GM23248 (cell line): Measurements from ENCODE around the gene MTMR2. TPM values are rescaled to one million over a fixed set of nuclear protein-coding genes. Genes with fewer than 3 reads are reported as not detected.
A peak's percentile ranks its signal among the peaks of the same experiment; 100 is the strongest.

Source experiments
- DNase-seq: peaks from one replicate; pipeline ENCODE4 v3.0.0-alpha.2; 2015
- H2AFZ ChIP-seq: fragments of 200-600 bp; sonication (generic); 2 replicates; pipeline ENCODE4 v1.6.1; 2016; ENCODE audit warnings: antibody characterized with exemption
- H3F3A ChIP-seq: fragments of 200-600 bp; sonication (generic); 2 replicates; pipeline ENCODE4 v1.6.1; 2016; ENCODE audit warnings: mild to moderate bottlenecking, antibody characterized with exemption, mixed run types; ENCODE audit not compliant: insufficient read depth
- H3K27ac ChIP-seq: fragments of 200-600 bp; sonication (generic); 2 replicates; pipeline ENCODE4 v1.5.1; 2016; ENCODE audit warnings: mild to moderate bottlenecking
- H3K27me3 ChIP-seq: fragments of 200-600 bp; sonication (generic); replicated peaks from 2 replicates; pipeline ENCODE4 v1.6.1; 2016; ENCODE audit warnings: mild to moderate bottlenecking; ENCODE audit not compliant: insufficient read depth
- H3K36me3 ChIP-seq: fragments of 200-600 bp; sonication (generic); 2 replicates; pipeline ENCODE4 v1.6.1; 2016; ENCODE audit warnings: low read depth, mild to moderate bottlenecking
- H3K4me1 ChIP-seq: fragments of 200-600 bp; sonication (generic); 2 replicates; pipeline ENCODE4 v1.6.1; 2016; ENCODE audit warnings: mild to moderate bottlenecking; ENCODE audit not compliant: insufficient read depth
- H3K4me2 ChIP-seq: fragments of 200-600 bp; sonication (generic); one replicate; pipeline ENCODE4 v1.6.1; 2016; ENCODE audit warnings: mild to moderate bottlenecking; ENCODE audit not compliant: unreplicated experiment
- H3K4me3 ChIP-seq: fragments of 200-600 bp; sonication (generic); 2 replicates; pipeline ENCODE4 v1.5.1; 2016; ENCODE audit warnings: mild to moderate bottlenecking
- H3K79me2 ChIP-seq: fragments of 200-600 bp; sonication (generic); 2 replicates; pipeline ENCODE4 v1.6.1; 2016; ENCODE audit warnings: mild to moderate bottlenecking; ENCODE audit not compliant: insufficient read depth
- H3K9ac ChIP-seq: fragments of 200-600 bp; sonication (generic); 2 replicates; pipeline ENCODE4 v1.6.1; 2016; ENCODE audit warnings: mild to moderate bottlenecking
- H3K9me2 ChIP-seq: fragments of 200-600 bp; sonication (generic); 2 replicates; pipeline ENCODE4 v1.6.1; 2016; ENCODE audit warnings: mixed run types, mild to moderate bottlenecking, moderate library complexity; ENCODE audit not compliant: insufficient read depth
- H3K9me3 ChIP-seq: fragments of 200-600 bp; sonication (generic); one replicate; pipeline ENCODE4 v1.6.1; 2017; ENCODE audit warnings: low read depth
- H4K20me1 ChIP-seq: fragments of 200-600 bp; sonication (generic); 2 replicates; pipeline ENCODE4 v1.6.0; 2016; ENCODE audit not compliant: insufficient read depth
- EZH2 ChIP-seq: fragments of 200-600 bp; sonication (generic); IDR thresholded peaks from 2 replicates; pipeline ENCODE4 v1.6.1; 2018; ENCODE audit warnings: antibody characterized with exemption, mild to moderate bottlenecking; ENCODE audit not compliant: insufficient read depth, poor library complexity, severe bottlenecking
- EZH2phosphoT487 ChIP-seq: fragments of 200-600 bp; sonication (generic); IDR thresholded peaks from 2 replicates; pipeline ENCODE4 v1.6.1; 2018; ENCODE audit warnings: antibody characterized with exemption, moderate library complexity, mild to moderate bottlenecking, low read depth; ENCODE audit not compliant: insufficient read depth
- WGBS, 2 experiments: methylation state at CpG; one replicate each; pipeline ENCODE4 v1.1.6; 2015 to 2017; ENCODE audit warnings: low lambda C conversion rate in 2 of 2, low coverage in 1 of 2; ENCODE audit errors: missing lambda C conversion rate in 2 of 2; 5-methylcytosine and 5-hydroxymethylcytosine counted together
- in situ Hi-C: fragments of 300-500 bp; cut with MboI; formaldehyde crosslinking; loops from 2 replicates; pipeline ENCODE4 v1.15.0; 2020
- polyA plus RNA-seq: library from polyadenylated mRNA; unstranded; fragments of >200 nt; fragmentation: Nextera tagmentation; extraction: Ambion mirVana; gene quantifications from 2 replicates; pipeline ENCODE4 v1.2.1, GENCODE V29; 2016
- total RNA-seq: library from RNA; depleted of rRNA; stranded (reverse); fragments of >200 nt; shearing (Covaris generic); gene quantifications from 2 replicates; pipeline ENCODE4 v1.2.3, GENCODE V29; 2014

The MTMR2 gene
- total and polyA plus RNA-seq, 2 experiments from 2014 or later = 32.4 to 42.1 TPM

DNA sequence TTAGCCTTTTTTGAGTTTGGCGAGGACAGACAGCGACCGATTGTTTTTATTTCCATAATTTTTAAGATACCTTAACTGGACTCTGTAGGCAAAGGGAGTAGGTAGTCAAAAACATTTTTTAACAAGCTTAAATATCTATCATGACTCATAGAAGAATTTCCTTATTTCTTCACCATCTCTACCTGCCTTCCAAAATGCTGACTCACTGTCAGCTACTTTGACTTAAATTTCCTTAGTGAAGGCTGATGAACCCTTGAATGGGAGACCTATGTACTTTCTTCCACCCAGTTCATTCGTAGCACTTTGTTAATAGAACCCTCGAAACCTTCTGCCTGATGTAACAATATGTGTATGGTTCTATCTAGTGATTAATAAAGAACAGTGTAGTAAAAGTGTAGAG lies 1.1 kb upstream of the MTMR2 start:
- H3K4me2 ChIP-seq = peak overlapping the region; percentile 89
- WGBS, 2 experiments = 92 to 94% methylated on average over 5 of the region's 5 CpGs
- no peaks in the 10 kb centered on the region for H4K20me1 ChIP-seq
- peaks cover 24% of the 10 kb centered on the region for H3K4me1 ChIP-seq
- H3K9ac ChIP-seq = peak overlapping the region; percentile 94
- peaks cover 34% of the 10 kb centered on the region for H3F3A ChIP-seq
- TF ChIP-seq EZH2phosphoT487 (no peak), EZH2 (no peak)
- no peak overlapping the region for H2AFZ ChIP-seq
- in situ Hi-C loops = no loop called here
- peaks cover 55% of the 10 kb centered on the region for H3K79me2 ChIP-seq
- no peaks in the 10 kb centered on the region for H3K36me3 ChIP-seq
- H3K27ac ChIP-seq = peak overlapping the region; percentile 88; the same call in 1 of the 2 replicates
- no peaks in the 10 kb centered on the region for H3K9me2 ChIP-seq
- H3K4me3 ChIP-seq = peak overlapping the region; percentile 98
- no peaks in the 10 kb centered on the region for H3K27me3 ChIP-seq
- H3K9me3 ChIP-seq = no peaks in the 10 kb centered on the region
- peak; percentile 23 for DNase-seq

- peak overlapping the region; percentile 89 for H3K4me2 ChIP-seq
- WGBS, 2 experiments = 0 to 2% methylated on average over 4 of the region's 4 CpGs
- H3F3A ChIP-seq = peaks cover 34% of the 10 kb centered on the region
- no peaks in the 10 kb centered on the region for H3K36me3 ChIP-seq
- TF ChIP-seq EZH2 (no peak), EZH2phosphoT487 (no peak)
- H3K9ac ChIP-seq = peak overlapping the region; percentile 94
- H3K27ac ChIP-seq = peak overlapping the region; percentile 88
- no peaks in the 10 kb centered on the region for H3K9me3 ChIP-seq
- no peaks in the 10 kb centered on the region for H4K20me1 ChIP-seq
- no peaks in the 10 kb centered on the region for H3K27me3 ChIP-seq
- H3K9me2 ChIP-seq = no peaks in the 10 kb centered on the region
- H3K4me3 ChIP-seq = peak overlapping the region; percentile 98
- peak; percentile 54 for DNase-seq
- in situ Hi-C loops = no loop called here
- H3K79me2 ChIP-seq = peaks cover 61% of the 10 kb centered on the region
- H2AFZ ChIP-seq = peak overlapping the region; percentile 95
- H3K4me1 ChIP-seq = peaks cover 24% of the 10 kb centered on the region
Observed at GRCh38 chr11:95924414-95924760, 480 bp upstream of the MTMR2 start.

DNA sequence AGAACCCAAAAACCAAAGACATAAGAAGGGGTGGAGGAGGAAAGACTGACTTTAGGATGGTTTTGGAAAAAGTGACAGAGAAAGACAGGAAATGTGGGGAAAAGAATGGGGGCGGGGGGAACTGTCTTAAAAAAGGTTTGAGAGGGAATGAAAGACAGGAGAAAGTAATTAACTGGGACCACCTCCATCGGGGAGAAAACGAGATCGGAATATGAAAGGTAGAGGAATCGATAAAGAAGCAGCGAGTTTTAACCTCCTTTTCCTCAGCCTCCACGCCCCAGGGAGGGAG lies 524 bp downstream of the MTMR2 start:
- Histone ChIP-seq H3K27me3 (no peaks in the 10 kb centered on the region), H3K4me1 (peaks cover 24% of the 10 kb centered on the region), H3F3A (peaks cover 34% of the 10 kb centered on the region), H3K9me2 (no peaks in the 10 kb centered on the region), H3K36me3 (no peaks in the 10 kb centered on the region), H3K4me3 (peak overlapping the region; percentile 98), H3K4me2 (peak overlapping the region; percentile 89), H3K9ac (peak overlapping the region; percentile 94), H2AFZ (peak overlapping the region; percentile 95), H3K9me3 (no peaks in the 10 kb centered on the region), H3K27ac (peak overlapping the region; percentile 88), H4K20me1 (no peaks in the 10 kb centered on the region), H3K79me2 (peaks cover 71% of the 10 kb centered on the region)
- DNase-seq = peak; percentile 54
- TF ChIP-seq EZH2phosphoT487 (no peak), EZH2 (no peak)
- in situ Hi-C loops = no loop called here
- 2 to 4% methylated on average over 6 to 7 of the region's 7 CpGs for WGBS, 2 experiments

- DNase-seq = peak; percentile 50
- H3K27ac ChIP-seq = peak overlapping the region; percentile 88
Observed at GRCh38 chr11:95922536-95923438, 1.1 kb downstream of the MTMR2 start.

More at GRCh38 chr11:95922536-95923438, 1.1 kb downstream of the MTMR2 start:
- 15 to 16% methylated on average over 9 of the region's 9 CpGs for WGBS, 2 experiments
- Histone ChIP-seq H3K27me3 (no peaks in the 10 kb centered on the region), H3F3A (peaks cover 34% of the 10 kb centered on the region), H3K9me3 (no peaks in the 10 kb centered on the region), H3K9ac (peak overlapping the region; percentile 94), H3K9me2 (no peaks in the 10 kb centered on the region), H3K4me1 (peaks cover 24% of the 10 kb centered on the region), H3K4me2 (peak overlapping the region; percentile 89), H3K36me3 (no peaks in the 10 kb centered on the region), H4K20me1 (no peaks in the 10 kb centered on the region), H3K79me2 (peaks cover 77% of the 10 kb centered on the region), H3K4me3 (peak overlapping the region; percentile 98), H2AFZ (peak overlapping the region; percentile 95)
- no peak for TF ChIP-seq EZH2phosphoT487
- TF ChIP-seq EZH2 = no peak
- in situ Hi-C loops = no loop called here
